GM18520 (cell line): ENCODE results near the gene AKTIP.
"Not testable (repeated sequence)": the region's sequence is repeated elsewhere in the genome, so short reads cannot be mapped to it uniquely, and the experiment has no call there.

Experiments
- ATAC-seq: cut with Tn5 transposase; IDR thresholded peaks from one replicate; pipeline ENCODE4 v1.9.1; 2021; ENCODE audit not compliant: unreplicated experiment

AKTIP gene

GRCh38 chr16:53502331-53503269 lies at the start of gene AKTIP:
TSS of gene AKTIP (minus strand) at chr16:53503209. CDS start at chr16:53500259, 2,950 bp downstream.
- ATAC-seq: peak; percentile 9

GRCh38 chr16:53549970-53550690 lies 47.1 kb upstream of the AKTIP start:
- ATAC-seq: peak; percentile 61

GRCh38 chr16:53546988-53547391 lies 44.0 kb upstream of the AKTIP start:
- no peak for ATAC-seq

GRCh38 chr16:53545433-53545832 lies 42.4 kb upstream of the AKTIP start:
- no peak for ATAC-seq

GRCh38 chr16:53542283-53542682 lies 39.3 kb upstream of the AKTIP start:
- ATAC-seq: no peak

- no peak for ATAC-seq
Observed at GRCh38 chr16:53541326-53541725, 38.3 kb upstream of the AKTIP start.

GRCh38 chr16:53539759-53540718 lies 37.0 kb upstream of the AKTIP start:
- not testable (repeated sequence) for ATAC-seq

- ATAC-seq: not testable (repeated sequence)
Observed at GRCh38 chr16:53539346-53539745, 36.3 kb upstream of the AKTIP start.

GRCh38 chr16:53537626-53538025 lies 34.6 kb upstream of the AKTIP start:
- no peak for ATAC-seq

- no peak for ATAC-seq
Observed at GRCh38 chr16:53534206-53534605, 31.2 kb upstream of the AKTIP start.

- ATAC-seq: no peak
Observed at GRCh38 chr16:53530741-53531140, 27.7 kb upstream of the AKTIP start.

- ATAC-seq: no peak
Observed at GRCh38 chr16:53530046-53530445, 27.0 kb upstream of the AKTIP start.

- no peak for ATAC-seq
Observed at GRCh38 chr16:53529513-53529912, 26.5 kb upstream of the AKTIP start.

GRCh38 chr16:53528797-53529196 lies 25.8 kb upstream of the AKTIP start:
- no peak for ATAC-seq

- no peak for ATAC-seq
Observed at GRCh38 chr16:53523971-53524548, 21.1 kb upstream of the AKTIP start.

GRCh38 chr16:53523126-53523804 lies 20.3 kb upstream of the AKTIP start:
- ATAC-seq: no peak

GRCh38 chr16:53519417-53520091 lies 16.5 kb upstream of the AKTIP start:
- no peak for ATAC-seq

GRCh38 chr16:53518550-53519416 lies 15.8 kb upstream of the AKTIP start:
- ATAC-seq: peak; percentile 90
